Smooth muscle cell (in vitro differentiated cells): Measurements from ENCODE around the gene FBXL16. TPM values are rescaled to one million over a fixed set of nuclear protein-coding genes. Genes with fewer than 3 reads are reported as not detected.

Source experiments
- DNase-seq: peaks from one replicate; lab custom pipeline; 2025; ENCODE audit not compliant: unreplicated experiment; lab: John Stamatoyannopoulos, UW
- H2AFZ ChIP-seq: fragments of 200-600 bp; sonication (generic); 2 replicates; pipeline ENCODE4 v1.6.0; 2016; ENCODE audit warnings: antibody characterized with exemption, low read depth, mild to moderate bottlenecking
- H3F3A ChIP-seq: fragments of 200-600 bp; sonication (generic); 2 replicates; pipeline ENCODE4 v1.6.0; 2017; ENCODE audit warnings: antibody characterized with exemption, low read depth
- H3K27ac ChIP-seq: fragments of 200-600 bp; sonication (generic); 2 replicates; pipeline ENCODE4 v1.5.1; 2016; ENCODE audit warnings: low read depth, mild to moderate bottlenecking
- H3K27me3 ChIP-seq: fragments of 200-600 bp; sonication (generic); 2 replicates; pipeline ENCODE4 v1.6.1; 2016; ENCODE audit warnings: low read depth, mild to moderate bottlenecking
- H3K36me3 ChIP-seq: fragments of 200-600 bp; sonication (generic); 2 replicates; pipeline ENCODE4 v1.5.1; 2016; ENCODE audit warnings: low read depth
- H3K4me1 ChIP-seq: fragments of 200-600 bp; sonication (generic); 2 replicates; pipeline ENCODE4 v1.5.1; 2016; ENCODE audit warnings: low read depth
- H3K4me2 ChIP-seq: fragments of 200-600 bp; sonication (generic); 2 replicates; pipeline ENCODE4 v1.6.0; 2016; ENCODE audit warnings: mild to moderate bottlenecking
- H3K4me3 ChIP-seq: fragments of 200-600 bp; sonication (generic); 2 replicates; pipeline ENCODE4 v1.5.1; 2016; ENCODE audit warnings: mild to moderate bottlenecking
- H3K79me2 ChIP-seq: fragments of 200-600 bp; sonication (generic); 2 replicates; pipeline ENCODE4 v1.6.0; 2016; ENCODE audit warnings: low read depth, mild to moderate bottlenecking
- H3K9ac ChIP-seq: fragments of 200-600 bp; sonication (generic); 2 replicates; pipeline ENCODE4 v1.6.0; 2016; ENCODE audit warnings: low read depth
- H3K9me3 ChIP-seq: fragments of 200-600 bp; sonication (generic); replicated peaks from 2 replicates; pipeline ENCODE4 v1.5.1; 2016; ENCODE audit warnings: low read depth
- H4K20me1 ChIP-seq: fragments of 200-600 bp; sonication (generic); 2 replicates; pipeline ENCODE4 v1.6.0; 2016; ENCODE audit warnings: low read depth
- WGBS: methylation state at CpG from one replicate; pipeline ENCODE4 v1.1.7; 2016; ENCODE audit warnings: low lambda C conversion rate; 5-methylcytosine and 5-hydroxymethylcytosine counted together
- polyA plus RNA-seq: library from polyadenylated mRNA; unstranded; fragments of >200 nt; fragmentation: Nextera tagmentation; extraction: Ambion mirVana; gene quantifications from 2 replicates; pipeline ENCODE4 v1.2.1, GENCODE V29; 2016
- total RNA-seq: library from RNA; depleted of rRNA; stranded (reverse); fragments of >200 nt; gene quantifications from 2 replicates; pipeline ENCODE4 v1.2.3, GENCODE V29; 2014
- TF ChIP-seq, protein P1 (sequence below): fragments of 200-600 bp; sonication (generic); IDR thresholded peaks from 2 replicates; pipeline ENCODE4 v1.5.1; 2017; ENCODE audit warnings: borderline replicate concordance, mild to moderate bottlenecking, antibody characterized with exemption; ENCODE audit not compliant: insufficient read depth, poor library complexity, severe bottlenecking

The FBXL16 gene
- total and polyA plus RNA-seq, 2 experiments from 2014 or later, result 0.17 to 0.76 TPM

DNA sequence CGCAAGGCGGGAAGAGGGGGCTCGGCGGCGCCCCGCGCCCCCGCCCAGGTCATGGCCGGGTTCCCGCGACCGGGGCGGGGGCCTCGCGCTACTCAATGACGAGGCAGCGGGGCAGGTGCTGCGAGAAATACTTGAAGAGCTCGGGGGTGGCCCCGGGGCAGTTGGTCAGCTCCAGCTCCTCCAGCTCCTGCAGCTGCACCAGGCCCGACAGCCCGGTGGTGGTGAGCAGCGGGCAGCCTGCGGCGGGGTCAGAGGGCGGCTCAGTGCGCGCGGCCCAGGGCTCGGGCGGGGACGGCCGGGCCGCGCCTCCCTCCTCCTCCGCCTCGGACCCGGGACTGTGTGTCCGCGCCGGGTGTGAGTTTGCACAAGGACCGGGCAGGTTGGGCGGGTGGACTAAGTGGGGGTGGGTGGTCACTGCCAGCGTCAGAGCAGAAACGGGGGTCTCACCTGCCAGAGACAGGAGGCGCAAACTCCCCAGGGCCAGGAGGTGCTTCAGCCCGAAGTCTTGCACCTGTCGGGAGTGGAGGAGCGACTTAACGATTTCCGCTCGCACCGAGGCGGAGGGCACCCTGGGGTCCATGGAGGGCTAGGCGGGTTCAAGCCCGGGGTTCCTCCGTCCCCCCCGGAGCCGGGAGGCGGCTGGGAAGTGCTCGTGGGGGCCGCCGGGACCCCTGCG, 11.3 kb downstream of the FBXL16 start:
- Histone ChIP-seq H4K20me1 (no peaks in the 10 kb centered on the region), H3K27me3 (peaks cover 71% of the 10 kb centered on the region)
- TF ChIP-seq, protein P1, sequence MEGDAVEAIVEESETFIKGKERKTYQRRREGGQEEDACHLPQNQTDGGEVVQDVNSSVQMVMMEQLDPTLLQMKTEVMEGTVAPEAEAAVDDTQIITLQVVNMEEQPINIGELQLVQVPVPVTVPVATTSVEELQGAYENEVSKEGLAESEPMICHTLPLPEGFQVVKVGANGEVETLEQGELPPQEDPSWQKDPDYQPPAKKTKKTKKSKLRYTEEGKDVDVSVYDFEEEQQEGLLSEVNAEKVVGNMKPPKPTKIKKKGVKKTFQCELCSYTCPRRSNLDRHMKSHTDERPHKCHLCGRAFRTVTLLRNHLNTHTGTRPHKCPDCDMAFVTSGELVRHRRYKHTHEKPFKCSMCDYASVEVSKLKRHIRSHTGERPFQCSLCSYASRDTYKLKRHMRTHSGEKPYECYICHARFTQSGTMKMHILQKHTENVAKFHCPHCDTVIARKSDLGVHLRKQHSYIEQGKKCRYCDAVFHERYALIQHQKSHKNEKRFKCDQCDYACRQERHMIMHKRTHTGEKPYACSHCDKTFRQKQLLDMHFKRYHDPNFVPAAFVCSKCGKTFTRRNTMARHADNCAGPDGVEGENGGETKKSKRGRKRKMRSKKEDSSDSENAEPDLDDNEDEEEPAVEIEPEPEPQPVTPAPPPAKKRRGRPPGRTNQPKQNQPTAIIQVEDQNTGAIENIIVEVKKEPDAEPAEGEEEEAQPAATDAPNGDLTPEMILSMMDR, result no peak

DNA sequence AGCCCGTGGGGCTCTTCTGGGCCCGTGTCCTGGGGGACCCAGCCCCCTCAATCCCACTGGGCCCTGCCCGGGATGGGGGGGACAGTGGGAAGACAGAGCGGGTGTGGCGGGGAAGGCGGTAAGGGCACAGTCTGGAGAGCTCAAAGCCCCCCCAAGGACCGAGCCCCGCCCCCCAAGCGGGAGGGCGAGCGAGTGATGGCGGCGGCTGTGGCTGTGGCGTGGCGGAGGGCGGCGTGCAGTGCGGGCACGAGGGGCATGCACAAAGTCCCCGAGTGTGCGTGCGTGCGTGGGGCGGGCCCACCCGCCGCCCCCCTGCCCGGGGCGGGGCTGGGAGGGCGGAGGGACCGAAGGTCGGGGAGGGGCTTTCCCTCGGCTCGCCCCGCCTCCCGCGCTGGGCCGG, 11.8 kb downstream of the FBXL16 start:
- H3K27me3 ChIP-seq, result peaks cover 65% of the 10 kb centered on the region
- no peak overlapping the region for H3K27ac ChIP-seq
- H3K9ac ChIP-seq, result no peak overlapping the region
- no peaks in the 10 kb centered on the region for H3K9me3 ChIP-seq
- DNase-seq, result no peak
- no peak overlapping the region for H2AFZ ChIP-seq
- H3K36me3 ChIP-seq, result no peaks in the 10 kb centered on the region
- no peaks in the 10 kb centered on the region for H3F3A ChIP-seq
- TF ChIP-seq, protein P1, result no peak
- no peak overlapping the region for H3K4me2 ChIP-seq
- H3K4me3 ChIP-seq, result no peak overlapping the region
- H3K79me2 ChIP-seq, result peaks cover 10% of the 10 kb centered on the region
- WGBS, result 11% methylated on average over 11 of the region's 37 CpGs
- H4K20me1 ChIP-seq, result no peaks in the 10 kb centered on the region
- peaks cover 12% of the 10 kb centered on the region for H3K4me1 ChIP-seq

More for the DNA sequence above, 11.3 kb downstream of the FBXL16 start:
- Histone ChIP-seq H3K9me3 (no peaks in the 10 kb centered on the region), H3K4me3 (no peak overlapping the region), H2AFZ (no peak overlapping the region), H3K4me1 (peaks cover 12% of the 10 kb centered on the region), H3K27ac (no peak overlapping the region), H3K79me2 (peaks cover 6% of the 10 kb centered on the region), H3K9ac (no peak overlapping the region), H3F3A (no peaks in the 10 kb centered on the region), H3K36me3 (no peaks in the 10 kb centered on the region), H3K4me2 (no peak overlapping the region)
- 4% methylated on average over 40 of the region's 64 CpGs for WGBS
- DNase-seq, result no peak

DNA sequence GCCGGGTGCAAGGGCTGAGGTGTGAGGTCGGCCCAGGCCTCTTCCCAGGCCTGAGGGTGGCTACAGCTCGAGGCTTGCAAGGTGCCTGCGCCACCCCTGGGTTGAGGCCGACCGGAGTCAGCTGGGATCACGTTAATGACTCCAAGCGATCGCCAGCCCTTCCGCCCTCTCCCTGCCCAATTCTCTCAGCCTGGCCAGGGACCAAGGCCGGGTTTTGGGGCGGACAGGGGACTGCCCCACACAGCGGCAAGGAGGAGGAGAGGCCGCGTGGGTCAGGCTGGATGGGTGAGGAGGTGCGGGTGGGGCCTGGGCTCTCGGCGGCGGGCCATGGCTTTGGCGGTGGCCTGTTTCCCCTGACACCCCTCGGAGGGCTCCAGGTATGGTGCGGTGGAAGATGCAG, 12.2 kb downstream of the FBXL16 start:
- H2AFZ ChIP-seq, result no peak overlapping the region
- H3K27me3 ChIP-seq, result peaks cover 62% of the 10 kb centered on the region
- H3K9ac ChIP-seq, result no peak overlapping the region
- WGBS, result 57% methylated on average over 19 of the region's 22 CpGs
- no peak overlapping the region for H3K4me3 ChIP-seq
- H4K20me1 ChIP-seq, result no peaks in the 10 kb centered on the region
- no peak overlapping the region for H3K4me2 ChIP-seq
- DNase-seq, result no peak
- no peaks in the 10 kb centered on the region for H3F3A ChIP-seq
- TF ChIP-seq, protein P1, result no peak
- no peaks in the 10 kb centered on the region for H3K36me3 ChIP-seq
- no peaks in the 10 kb centered on the region for H3K9me3 ChIP-seq
- H3K79me2 ChIP-seq, result peaks cover 10% of the 10 kb centered on the region
- H3K4me1 ChIP-seq, result peaks cover 12% of the 10 kb centered on the region
- H3K27ac ChIP-seq, result no peak overlapping the region
